GM12873 (cell line): ENCODE data around the gene ERC1.

ENCODE experiments used
- TF ChIP-seq, protein P1 (sequence below): IDR thresholded peaks from 2 replicates; pipeline ENCODE4 v1.5.1; 2012; ENCODE audit warnings: low read depth, mild to moderate bottlenecking, moderate library complexity, low read length, control low read depth; ENCODE audit not compliant: insufficient read depth; ENCODE audit errors: missing control alignments

Gene ERC1

DNA sequence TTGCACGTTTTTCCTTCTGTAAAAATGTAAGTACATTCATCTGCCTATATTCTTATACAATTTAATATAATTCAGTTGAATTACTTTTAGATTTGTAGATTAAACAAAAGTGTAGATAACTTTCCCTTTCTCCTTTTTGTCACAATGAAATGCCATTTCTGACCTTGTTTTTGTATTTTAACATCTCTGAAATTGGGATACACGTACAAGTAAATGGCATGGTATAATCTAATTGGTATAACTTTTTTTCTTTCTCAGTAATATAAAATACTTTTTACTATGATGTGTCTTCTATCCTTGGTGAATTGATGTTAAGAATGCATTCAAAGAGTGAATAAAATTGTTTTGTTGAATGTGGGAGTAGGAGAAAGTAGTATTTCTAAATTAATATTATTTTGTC, 210.0 kb downstream of the ERC1 start:
- TF ChIP-seq, protein P1, sequence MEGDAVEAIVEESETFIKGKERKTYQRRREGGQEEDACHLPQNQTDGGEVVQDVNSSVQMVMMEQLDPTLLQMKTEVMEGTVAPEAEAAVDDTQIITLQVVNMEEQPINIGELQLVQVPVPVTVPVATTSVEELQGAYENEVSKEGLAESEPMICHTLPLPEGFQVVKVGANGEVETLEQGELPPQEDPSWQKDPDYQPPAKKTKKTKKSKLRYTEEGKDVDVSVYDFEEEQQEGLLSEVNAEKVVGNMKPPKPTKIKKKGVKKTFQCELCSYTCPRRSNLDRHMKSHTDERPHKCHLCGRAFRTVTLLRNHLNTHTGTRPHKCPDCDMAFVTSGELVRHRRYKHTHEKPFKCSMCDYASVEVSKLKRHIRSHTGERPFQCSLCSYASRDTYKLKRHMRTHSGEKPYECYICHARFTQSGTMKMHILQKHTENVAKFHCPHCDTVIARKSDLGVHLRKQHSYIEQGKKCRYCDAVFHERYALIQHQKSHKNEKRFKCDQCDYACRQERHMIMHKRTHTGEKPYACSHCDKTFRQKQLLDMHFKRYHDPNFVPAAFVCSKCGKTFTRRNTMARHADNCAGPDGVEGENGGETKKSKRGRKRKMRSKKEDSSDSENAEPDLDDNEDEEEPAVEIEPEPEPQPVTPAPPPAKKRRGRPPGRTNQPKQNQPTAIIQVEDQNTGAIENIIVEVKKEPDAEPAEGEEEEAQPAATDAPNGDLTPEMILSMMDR = no peak

DNA sequence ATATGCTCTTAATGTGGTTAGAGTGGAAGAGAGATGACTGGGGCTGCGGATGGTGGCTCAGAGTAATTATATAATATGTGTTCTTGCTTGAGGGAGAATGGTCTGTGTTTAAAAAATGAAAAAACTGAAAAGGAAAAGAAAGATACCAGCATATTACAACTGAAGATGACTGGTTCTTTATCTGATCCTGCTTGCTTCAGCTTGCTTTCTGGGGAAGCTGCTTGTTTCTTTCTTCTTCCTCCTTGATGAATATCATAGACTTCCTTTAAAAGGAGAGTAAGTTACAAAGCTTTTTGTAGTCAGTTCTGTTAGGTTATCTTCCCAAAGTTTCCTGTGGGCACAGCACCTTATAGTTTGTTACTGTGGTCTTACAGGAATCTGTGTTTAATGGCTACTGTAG, 210.9 kb downstream of the ERC1 start:
- TF ChIP-seq, protein P1 = no peak

DNA sequence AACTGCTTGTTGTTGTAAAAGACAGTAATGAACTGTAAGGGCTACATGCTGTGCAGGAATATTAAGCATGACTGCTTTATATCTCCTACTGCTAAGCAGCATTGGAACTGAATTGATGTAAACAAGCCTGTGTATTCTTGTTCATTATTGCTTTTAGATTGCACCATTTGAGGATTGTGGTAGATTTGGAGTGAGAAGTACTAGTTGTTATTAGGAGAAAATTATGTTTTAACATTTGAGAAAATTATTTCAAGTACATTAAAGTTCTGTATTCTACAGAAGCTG, 212.7 kb downstream of the ERC1 start:
- TF ChIP-seq, protein P1 = no peak

DNA sequence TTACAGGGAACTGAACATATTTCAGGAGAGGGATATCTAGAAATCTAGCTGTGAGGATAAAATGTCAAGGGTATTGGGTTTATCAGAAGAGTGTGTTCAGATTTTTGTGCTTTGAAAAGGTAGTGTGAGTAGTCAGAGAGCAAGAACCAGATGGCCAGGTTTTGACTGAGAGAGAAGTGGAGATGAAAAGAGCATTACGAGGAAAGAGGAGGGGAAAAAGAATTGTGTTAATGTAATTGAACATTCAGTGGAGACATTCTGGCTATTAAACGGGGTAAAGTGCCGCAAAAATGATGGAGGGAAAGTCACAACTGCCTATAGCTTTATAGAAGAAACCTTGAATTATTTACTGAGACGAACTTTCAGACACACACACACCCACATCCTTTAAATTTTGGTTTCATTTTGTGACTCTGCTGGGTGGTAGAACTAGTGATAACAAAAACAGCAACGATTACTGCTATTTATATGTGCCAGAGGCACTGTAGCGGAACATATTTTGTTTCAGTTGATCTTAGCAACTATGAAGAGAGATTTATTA, 213.6 kb downstream of the ERC1 start:
- TF ChIP-seq, protein P1 = no peak

DNA sequence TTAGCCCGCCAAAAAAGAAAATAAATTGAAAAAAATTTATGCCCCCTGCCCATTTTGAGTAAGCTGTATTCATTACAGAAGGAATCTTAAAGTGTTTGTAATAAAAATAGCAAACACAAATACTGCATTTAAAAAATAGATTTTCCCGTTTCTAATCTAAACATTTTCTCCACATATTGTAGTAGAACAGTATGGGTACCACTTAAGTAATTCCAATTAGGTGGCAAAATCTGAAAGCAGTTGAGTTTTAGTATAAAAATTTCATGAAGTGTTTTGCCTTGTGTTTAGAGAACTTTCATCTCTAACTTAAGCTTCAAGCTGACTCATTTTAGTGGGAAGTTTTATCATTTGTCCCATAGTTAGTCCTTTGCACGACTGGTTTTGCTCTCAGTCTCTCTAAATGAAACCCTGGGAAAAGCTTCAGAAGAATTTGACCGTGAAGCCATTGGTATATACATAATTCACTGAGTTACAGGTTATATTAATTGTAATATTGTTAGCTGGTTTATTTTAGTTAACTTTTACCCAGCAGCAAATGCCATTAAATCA, 214.6 kb downstream of the ERC1 start:
- TF ChIP-seq, protein P1 = no peak

DNA sequence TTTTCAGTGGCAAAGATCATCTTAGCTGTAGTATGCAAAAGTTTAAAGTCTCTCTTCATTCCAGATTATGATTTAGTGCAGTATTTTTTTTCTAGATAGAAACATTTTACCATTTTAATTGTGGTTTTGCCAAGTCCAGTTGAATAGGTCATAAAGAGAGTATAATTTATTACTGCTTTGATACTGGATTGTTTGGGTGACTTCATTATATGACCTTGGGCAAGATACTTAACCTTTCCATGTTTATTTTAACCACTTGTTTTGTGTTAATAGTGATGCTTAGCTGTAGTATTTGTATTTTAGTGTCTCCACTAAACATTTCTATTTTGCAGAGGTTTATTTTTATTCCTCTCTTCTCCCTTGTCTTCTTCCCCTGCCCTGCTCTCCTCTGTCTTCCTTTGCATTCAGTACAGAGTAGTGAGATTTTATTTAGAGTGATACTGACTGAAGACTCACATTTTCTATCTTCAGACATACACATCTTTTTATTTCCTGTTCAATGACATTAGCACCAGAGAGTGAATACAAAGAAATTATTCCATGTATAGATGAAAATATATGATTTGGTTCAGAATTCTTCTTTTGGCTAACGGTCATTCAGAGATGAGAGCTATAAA, 215.2 kb downstream of the ERC1 start:
- TF ChIP-seq, protein P1 = no peak

DNA sequence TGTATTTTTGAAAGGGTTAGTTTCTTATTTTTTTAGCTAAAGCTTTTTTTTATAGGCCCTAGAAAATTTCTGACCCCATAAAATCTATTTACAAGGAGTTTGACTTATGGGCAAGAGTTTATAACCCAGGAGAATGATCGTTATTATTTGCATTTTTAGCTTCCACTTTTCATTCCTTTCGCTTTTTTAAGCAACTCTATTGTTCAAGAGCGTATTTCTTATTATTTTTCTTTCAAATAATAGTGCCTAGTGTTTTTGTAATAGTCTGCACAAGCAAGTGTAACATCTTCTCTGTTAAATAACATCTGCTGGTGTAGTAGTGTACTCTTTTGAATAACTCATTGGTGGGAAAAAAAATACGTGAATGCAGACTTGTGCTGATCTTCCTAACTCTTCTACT, 216.3 kb downstream of the ERC1 start:
- TF ChIP-seq, protein P1 = no peak
